ENCODE measurements around the gene PCDH8. TPM values are rescaled to one million over a fixed set of nuclear protein-coding genes. Genes with fewer than 3 reads are reported as not detected.

PCDH8 gene
- total and polyA plus RNA-seq, 10 of the 15 experiments (the other 5 are each of a cell fraction or from before 2014, with no cell fraction given), result 0.03 to 0.86 (median 0.45) TPM; not detected in 1

DNA sequence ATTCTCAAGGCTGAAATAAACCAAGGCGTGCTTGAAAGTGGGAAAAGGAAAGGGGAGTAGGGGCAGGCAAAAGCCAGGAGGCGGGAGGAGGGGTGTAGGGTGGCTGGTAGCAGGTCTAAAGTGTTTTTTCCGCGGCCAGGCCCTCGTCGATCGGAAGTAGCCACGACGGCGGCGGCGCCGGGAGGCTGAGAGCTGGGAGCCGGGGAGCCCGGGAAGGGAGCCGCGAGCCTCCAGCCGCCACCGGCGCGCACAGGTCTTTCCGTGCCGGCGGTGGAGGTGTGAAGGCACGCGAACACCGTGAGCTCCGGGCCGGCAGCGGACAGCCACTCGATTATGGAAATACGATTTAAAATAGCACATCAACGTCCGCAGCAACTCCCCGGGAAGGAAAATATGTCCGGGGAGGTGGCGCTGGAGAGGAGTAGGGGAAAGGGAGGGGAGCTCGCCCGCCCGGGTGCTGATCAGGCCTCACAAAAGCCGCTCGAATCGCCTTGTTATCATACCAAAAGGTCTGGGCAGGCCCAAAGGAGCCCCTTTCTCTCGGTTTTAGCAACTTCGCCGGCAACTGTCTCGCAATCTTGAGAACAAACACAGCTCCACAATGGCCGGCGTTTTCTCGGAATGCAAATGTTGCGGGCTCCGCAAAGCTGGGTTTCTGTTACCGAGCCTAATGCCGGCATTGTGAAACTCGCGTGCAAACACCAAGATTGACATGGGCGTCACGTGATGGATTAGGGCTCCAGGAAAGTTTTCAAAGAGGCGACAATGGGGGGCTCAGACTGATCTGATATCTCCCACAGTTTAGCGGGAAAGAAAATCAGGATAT lies 2.9 kb upstream of the PCDH8 start (continued):
- TF ChIP-seq, protein P1, sequence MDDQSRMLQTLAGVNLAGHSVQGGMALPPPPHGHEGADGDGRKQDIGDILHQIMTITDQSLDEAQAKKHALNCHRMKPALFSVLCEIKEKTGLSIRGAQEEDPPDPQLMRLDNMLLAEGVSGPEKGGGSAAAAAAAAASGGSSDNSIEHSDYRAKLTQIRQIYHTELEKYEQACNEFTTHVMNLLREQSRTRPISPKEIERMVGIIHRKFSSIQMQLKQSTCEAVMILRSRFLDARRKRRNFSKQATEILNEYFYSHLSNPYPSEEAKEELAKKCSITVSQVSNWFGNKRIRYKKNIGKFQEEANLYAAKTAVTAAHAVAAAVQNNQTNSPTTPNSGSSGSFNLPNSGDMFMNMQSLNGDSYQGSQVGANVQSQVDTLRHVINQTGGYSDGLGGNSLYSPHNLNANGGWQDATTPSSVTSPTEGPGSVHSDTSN (IDR thresholded peaks at IDR 0.05; ENCODE audit: insufficient replicate concordance, low read depth, low read length), result peak; percentile 84
- TF ChIP-seq GABPA (IDR thresholded peaks at IDR 0.05; ENCODE audit: low read depth) (no peak), TCF12 (IDR thresholded peaks at IDR 0.05; ENCODE audit: low read depth, low read length) (no peak), ZNF217 (IDR thresholded peaks at IDR 0.05) (no peak), HCFC1 (IDR thresholded peaks at IDR 0.05; ENCODE audit: low read length) (no peak), BMI1 (IDR thresholded peaks at IDR 0.05; ENCODE audit: borderline replicate concordance) (no peak), CEBPB (IDR thresholded peaks at IDR 0.05; ENCODE audit: borderline replicate concordance in 1 of 2, low read depth in 2 of 2, low read length in 2 of 2) (no peak), KLF5 (IDR thresholded peaks at IDR 0.05; ENCODE audit: partially characterized antibody) (no peak), IKZF1 (conservative IDR thresholded peaks at IDR 0.05) (peak; percentile 46), CHD4 (IDR thresholded peaks at IDR 0.05) (no peak), CREB1 (IDR thresholded peaks at IDR 0.05; ENCODE audit: low read depth) (peak; percentile 44; the same call in 1 of the 2 replicates), SUZ12 (IDR thresholded peaks at IDR 0.05; ENCODE audit: unreplicated experiment) (no peak), JUNB (IDR thresholded peaks at IDR 0.05) (no peak; the same call in none of the 2 replicates)
- TF ChIP-seq, protein P2, sequence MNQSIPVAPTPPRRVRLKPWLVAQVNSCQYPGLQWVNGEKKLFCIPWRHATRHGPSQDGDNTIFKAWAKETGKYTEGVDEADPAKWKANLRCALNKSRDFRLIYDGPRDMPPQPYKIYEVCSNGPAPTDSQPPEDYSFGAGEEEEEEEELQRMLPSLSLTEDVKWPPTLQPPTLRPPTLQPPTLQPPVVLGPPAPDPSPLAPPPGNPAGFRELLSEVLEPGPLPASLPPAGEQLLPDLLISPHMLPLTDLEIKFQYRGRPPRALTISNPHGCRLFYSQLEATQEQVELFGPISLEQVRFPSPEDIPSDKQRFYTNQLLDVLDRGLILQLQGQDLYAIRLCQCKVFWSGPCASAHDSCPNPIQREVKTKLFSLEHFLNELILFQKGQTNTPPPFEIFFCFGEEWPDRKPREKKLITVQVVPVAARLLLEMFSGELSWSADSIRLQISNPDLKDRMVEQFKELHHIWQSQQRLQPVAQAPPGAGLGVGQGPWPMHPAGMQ (IDR thresholded peaks at IDR 0.05; ENCODE audit: borderline replicate concordance), result no peak
- TF ChIP-seq, protein P3, sequence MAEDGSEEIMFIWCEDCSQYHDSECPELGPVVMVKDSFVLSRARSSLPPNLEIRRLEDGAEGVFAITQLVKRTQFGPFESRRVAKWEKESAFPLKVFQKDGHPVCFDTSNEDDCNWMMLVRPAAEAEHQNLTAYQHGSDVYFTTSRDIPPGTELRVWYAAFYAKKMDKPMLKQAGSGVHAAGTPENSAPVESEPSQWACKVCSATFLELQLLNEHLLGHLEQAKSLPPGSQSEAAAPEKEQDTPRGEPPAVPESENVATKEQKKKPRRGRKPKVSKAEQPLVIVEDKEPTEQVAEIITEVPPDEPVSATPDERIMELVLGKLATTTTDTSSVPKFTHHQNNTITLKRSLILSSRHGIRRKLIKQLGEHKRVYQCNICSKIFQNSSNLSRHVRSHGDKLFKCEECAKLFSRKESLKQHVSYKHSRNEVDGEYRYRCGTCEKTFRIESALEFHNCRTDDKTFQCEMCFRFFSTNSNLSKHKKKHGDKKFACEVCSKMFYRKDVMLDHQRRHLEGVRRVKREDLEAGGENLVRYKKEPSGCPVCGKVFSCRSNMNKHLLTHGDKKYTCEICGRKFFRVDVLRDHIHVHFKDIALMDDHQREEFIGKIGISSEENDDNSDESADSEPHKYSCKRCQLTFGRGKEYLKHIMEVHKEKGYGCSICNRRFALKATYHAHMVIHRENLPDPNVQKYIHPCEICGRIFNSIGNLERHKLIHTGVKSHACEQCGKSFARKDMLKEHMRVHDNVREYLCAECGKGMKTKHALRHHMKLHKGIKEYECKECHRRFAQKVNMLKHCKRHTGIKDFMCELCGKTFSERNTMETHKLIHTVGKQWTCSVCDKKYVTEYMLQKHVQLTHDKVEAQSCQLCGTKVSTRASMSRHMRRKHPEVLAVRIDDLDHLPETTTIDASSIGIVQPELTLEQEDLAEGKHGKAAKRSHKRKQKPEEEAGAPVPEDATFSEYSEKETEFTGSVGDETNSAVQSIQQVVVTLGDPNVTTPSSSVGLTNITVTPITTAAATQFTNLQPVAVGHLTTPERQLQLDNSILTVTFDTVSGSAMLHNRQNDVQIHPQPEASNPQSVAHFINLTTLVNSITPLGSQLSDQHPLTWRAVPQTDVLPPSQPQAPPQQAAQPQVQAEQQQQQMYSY (CRISPR knock-in tag; IDR thresholded peaks at IDR 0.05), result no peak
- TF ChIP-seq, protein P4, sequence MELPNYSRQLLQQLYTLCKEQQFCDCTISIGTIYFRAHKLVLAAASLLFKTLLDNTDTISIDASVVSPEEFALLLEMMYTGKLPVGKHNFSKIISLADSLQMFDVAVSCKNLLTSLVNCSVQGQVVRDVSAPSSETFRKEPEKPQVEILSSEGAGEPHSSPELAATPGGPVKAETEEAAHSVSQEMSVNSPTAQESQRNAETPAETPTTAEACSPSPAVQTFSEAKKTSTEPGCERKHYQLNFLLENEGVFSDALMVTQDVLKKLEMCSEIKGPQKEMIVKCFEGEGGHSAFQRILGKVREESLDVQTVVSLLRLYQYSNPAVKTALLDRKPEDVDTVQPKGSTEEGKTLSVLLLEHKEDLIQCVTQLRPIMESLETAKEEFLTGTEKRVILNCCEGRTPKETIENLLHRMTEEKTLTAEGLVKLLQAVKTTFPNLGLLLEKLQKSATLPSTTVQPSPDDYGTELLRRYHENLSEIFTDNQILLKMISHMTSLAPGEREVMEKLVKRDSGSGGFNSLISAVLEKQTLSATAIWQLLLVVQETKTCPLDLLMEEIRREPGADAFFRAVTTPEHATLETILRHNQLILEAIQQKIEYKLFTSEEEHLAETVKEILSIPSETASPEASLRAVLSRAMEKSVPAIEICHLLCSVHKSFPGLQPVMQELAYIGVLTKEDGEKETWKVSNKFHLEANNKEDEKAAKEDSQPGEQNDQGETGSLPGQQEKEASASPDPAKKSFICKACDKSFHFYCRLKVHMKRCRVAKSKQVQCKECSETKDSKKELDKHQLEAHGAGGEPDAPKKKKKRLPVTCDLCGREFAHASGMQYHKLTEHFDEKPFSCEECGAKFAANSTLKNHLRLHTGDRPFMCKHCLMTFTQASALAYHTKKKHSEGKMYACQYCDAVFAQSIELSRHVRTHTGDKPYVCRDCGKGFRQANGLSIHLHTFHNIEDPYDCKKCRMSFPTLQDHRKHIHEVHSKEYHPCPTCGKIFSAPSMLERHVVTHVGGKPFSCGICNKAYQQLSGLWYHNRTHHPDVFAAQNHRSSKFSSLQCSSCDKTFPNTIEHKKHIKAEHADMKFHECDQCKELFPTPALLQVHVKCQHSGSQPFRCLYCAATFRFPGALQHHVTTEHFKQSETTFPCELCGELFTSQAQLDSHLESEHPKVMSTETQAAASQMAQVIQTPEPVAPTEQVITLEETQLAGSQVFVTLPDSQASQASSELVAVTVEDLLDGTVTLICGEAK (IDR thresholded peaks at IDR 0.05; ENCODE audit: borderline replicate concordance), result no peak
- TF ChIP-seq, protein P5, sequence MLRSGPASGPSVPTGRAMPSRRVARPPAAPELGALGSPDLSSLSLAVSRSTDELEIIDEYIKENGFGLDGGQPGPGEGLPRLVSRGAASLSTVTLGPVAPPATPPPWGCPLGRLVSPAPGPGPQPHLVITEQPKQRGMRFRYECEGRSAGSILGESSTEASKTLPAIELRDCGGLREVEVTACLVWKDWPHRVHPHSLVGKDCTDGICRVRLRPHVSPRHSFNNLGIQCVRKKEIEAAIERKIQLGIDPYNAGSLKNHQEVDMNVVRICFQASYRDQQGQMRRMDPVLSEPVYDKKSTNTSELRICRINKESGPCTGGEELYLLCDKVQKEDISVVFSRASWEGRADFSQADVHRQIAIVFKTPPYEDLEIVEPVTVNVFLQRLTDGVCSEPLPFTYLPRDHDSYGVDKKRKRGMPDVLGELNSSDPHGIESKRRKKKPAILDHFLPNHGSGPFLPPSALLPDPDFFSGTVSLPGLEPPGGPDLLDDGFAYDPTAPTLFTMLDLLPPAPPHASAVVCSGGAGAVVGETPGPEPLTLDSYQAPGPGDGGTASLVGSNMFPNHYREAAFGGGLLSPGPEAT (IDR thresholded peaks at IDR 0.05; ENCODE audit: low read depth), result no peak

Measured in GM12878 (cell line).